Stomach (tissue), 9 donors: ENCODE data around the gene FAM222A. TPM values are rescaled to one million over a fixed set of nuclear protein-coding genes. Genes with fewer than 3 reads are reported as not detected.

Source experiments
- DNase-seq, 2 donors: peaks; one replicate each; pipeline versions ENCODE4 v3.0.0 to v3.0.0-alpha.2; 2013 to 2019
- H3K27ac ChIP-seq, 5 donors: fragments of 200-600 bp in 4 of 5; sonication (generic) in 4 of 5; one replicate each; pipeline ENCODE4 v1.5.1; 2013 to 2019; ENCODE audit warnings: mild to moderate bottlenecking in 1 of 5, moderate library complexity in 1 of 5
- H3K27me3 ChIP-seq, 3 donors: fragments of 200-600 bp; sonication (generic); one replicate each; pipeline ENCODE4 v1.5.1; 2017 to 2019; ENCODE audit warnings: mixed run types in 1 of 3
- H3K36me3 ChIP-seq, 4 donors: fragments of 200-600 bp; sonication (generic); 1 replicate in 3 of 4; 2 replicates in 1 of 4; pipeline ENCODE4 v1.5.1; 2016 to 2019
- H3K4me1 ChIP-seq, 4 donors: fragments of 200-600 bp; sonication (generic); one replicate each; pipeline ENCODE4 v1.5.1; 2016 to 2019
- H3K4me3 ChIP-seq, 4 donors: fragments of 200-600 bp; sonication (generic) in 3 of 4; one replicate each; pipeline ENCODE4 v1.5.1; 2016 to 2019; ENCODE audit warnings: mild to moderate bottlenecking in 1 of 4
- H3K9me3 ChIP-seq, 4 donors: fragments of 200-600 bp; sonication (generic); one replicate each; pipeline ENCODE4 v1.5.1; 2016 to 2019
- EP300 ChIP-seq: sonication (generic); formaldehyde crosslinking; IDR thresholded peaks from one replicate; pipeline ENCODE4 v1.6.1; 2017; ENCODE audit warnings: antibody characterized with exemption
- POLR2A ChIP-seq, 4 donors: fragments of 450-650 bp; IDR thresholded peaks; one replicate each; pipeline ENCODE4 v1.6.1; 2016; ENCODE audit warnings: antibody characterized with exemption in 4 of 4, control low read depth in 2 of 4, mild to moderate bottlenecking in 1 of 4, moderate library complexity in 1 of 4
- POLR2AphosphoS5 ChIP-seq, 3 donors: sonication (generic); formaldehyde crosslinking; IDR thresholded peaks; one replicate each; pipeline ENCODE4 v1.6.1; 2016; ENCODE audit warnings: antibody characterized with exemption in 3 of 3
- WGBS, 5 donors: extraction: QIAGEN DNeasy Blood & Tissue Kit in 3 of 5; methylation state at CpG; one replicate each; pipeline versions ENCODE4 v1.1.5 to v1.1.7; 2013 to 2018; 5-methylcytosine and 5-hydroxymethylcytosine counted together
- intact Hi-C: fragments of 100-400 bp; cut with DNase I; formaldehyde crosslinking; loops from one replicate; pipeline ENCODE4 v1.15.1; 2023; ENCODE audit warnings: low total_unique reads
- polyA plus RNA-seq, 3 donors: library from polyadenylated mRNA; stranded (reverse); fragments of 200-250 nt; gene quantifications; one replicate each; pipeline ENCODE4 v1.2.3, GENCODE V29; 2013
- total RNA-seq, 5 donors: library from RNA; depleted of rRNA; stranded (reverse); fragments of >200 nt; gene quantifications; one replicate each; pipeline versions ENCODE4 v1.1.0 to v1.2.3, GENCODE V29; 2014 to 2016
- TF ChIP-seq, protein P1 (sequence below), 7 experiments: fragments of 450-650 bp in 4 of 7; fragments of 200-600 bp in 3 of 7; sonication (generic) in 3 of 7; IDR thresholded peaks; one replicate each; pipeline ENCODE4 v1.5.1; 2016 to 2019; ENCODE audit warnings: antibody characterized with exemption in 7 of 7, control low read depth in 2 of 7, mild to moderate bottlenecking in 1 of 7
- donor health status: healthy with polysubstance abuse.
- donor health status: Bipolar disorder and iron deficiency.
- donor health status: healthy.

The FAM222A gene
- total and polyA plus RNA-seq, 8 donors = 1.7 to 19.7 (median 4.5) TPM

GRCh38 chr12:109807954-109808643, 94.5 kb downstream of the FAM222A start:
- H3K4me1 ChIP-seq = peaks cover 0 to 5% (median 0%) of the 10 kb centered on the region in 4 donors
- WGBS, 5 donors = 87 to 94% (median 93%) methylated on average over 12 of the region's 12 CpGs
- H3K27me3 ChIP-seq = no peaks in the 10 kb centered on the region
- H3K4me3 ChIP-seq = no peak overlapping the region
- intact Hi-C loops = loop anchor here (5.0 to 10.0 kb wide), 2 partner anchors 34 to 77 kb away; partner anchors contain the start of gene GLTP
- no peaks in the 10 kb centered on the region for H3K9me3 ChIP-seq
- no peak for DNase-seq
- H3K27ac ChIP-seq = no peak overlapping the region
- H3K36me3 ChIP-seq = no peaks in the 10 kb centered on the region
- TF ChIP-seq EP300 (no peak), POLR2AphosphoS5 (IDR thresholded peaks at IDR 0.05) (no peak), POLR2A (IDR thresholded peaks at IDR 0.05) (no peak)
- TF ChIP-seq, protein P1, sequence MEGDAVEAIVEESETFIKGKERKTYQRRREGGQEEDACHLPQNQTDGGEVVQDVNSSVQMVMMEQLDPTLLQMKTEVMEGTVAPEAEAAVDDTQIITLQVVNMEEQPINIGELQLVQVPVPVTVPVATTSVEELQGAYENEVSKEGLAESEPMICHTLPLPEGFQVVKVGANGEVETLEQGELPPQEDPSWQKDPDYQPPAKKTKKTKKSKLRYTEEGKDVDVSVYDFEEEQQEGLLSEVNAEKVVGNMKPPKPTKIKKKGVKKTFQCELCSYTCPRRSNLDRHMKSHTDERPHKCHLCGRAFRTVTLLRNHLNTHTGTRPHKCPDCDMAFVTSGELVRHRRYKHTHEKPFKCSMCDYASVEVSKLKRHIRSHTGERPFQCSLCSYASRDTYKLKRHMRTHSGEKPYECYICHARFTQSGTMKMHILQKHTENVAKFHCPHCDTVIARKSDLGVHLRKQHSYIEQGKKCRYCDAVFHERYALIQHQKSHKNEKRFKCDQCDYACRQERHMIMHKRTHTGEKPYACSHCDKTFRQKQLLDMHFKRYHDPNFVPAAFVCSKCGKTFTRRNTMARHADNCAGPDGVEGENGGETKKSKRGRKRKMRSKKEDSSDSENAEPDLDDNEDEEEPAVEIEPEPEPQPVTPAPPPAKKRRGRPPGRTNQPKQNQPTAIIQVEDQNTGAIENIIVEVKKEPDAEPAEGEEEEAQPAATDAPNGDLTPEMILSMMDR (IDR thresholded peaks at IDR 0.05) = no peak

- Histone ChIP-seq H3K27ac (no peak overlapping the region), H3K27me3 (no peaks in the 10 kb centered on the region), H3K36me3 (no peaks in the 10 kb centered on the region), H3K9me3 (no peaks in the 10 kb centered on the region), H3K4me1 (peaks cover 0 to 5% (median 0%) of the 10 kb centered on the region in 4 donors), H3K4me3 (no peak overlapping the region)
- intact Hi-C loops = loop anchor here (5.0 to 10.0 kb wide), 2 partner anchors 33 to 76 kb away; partner anchors contain the start of gene GLTP
- DNase-seq = no peak
- TF ChIP-seq POLR2AphosphoS5 (IDR thresholded peaks at IDR 0.05) (no peak), POLR2A (IDR thresholded peaks at IDR 0.05) (no peak), EP300 (no peak)
- TF ChIP-seq, protein P1 (IDR thresholded peaks at IDR 0.05) = no peak
- 90 to 97% (median 95%) methylated on average over 4 of the region's 4 CpGs for WGBS, 5 donors
Observed at GRCh38 chr12:109808876-109809646, 95.4 kb downstream of the FAM222A start.

GRCh38 chr12:109810954-109811623, 97.5 kb downstream of the FAM222A start:
- intact Hi-C loops = no loop called here
- DNase-seq = no peak
- WGBS, 5 donors = 83 to 93% (median 90%) methylated on average over 10 of the region's 10 CpGs
- Histone ChIP-seq H3K9me3 (no peaks in the 10 kb centered on the region), H3K36me3 (no peaks in the 10 kb centered on the region), H3K4me3 (no peak overlapping the region), H3K27me3 (peaks cover 0 to 7% (median 0%) of the 10 kb centered on the region in 3 donors), H3K4me1 (no peaks in the 10 kb centered on the region), H3K27ac (no peak overlapping the region)
- TF ChIP-seq, protein P1 (IDR thresholded peaks at IDR 0.05) = no peak

DNA sequence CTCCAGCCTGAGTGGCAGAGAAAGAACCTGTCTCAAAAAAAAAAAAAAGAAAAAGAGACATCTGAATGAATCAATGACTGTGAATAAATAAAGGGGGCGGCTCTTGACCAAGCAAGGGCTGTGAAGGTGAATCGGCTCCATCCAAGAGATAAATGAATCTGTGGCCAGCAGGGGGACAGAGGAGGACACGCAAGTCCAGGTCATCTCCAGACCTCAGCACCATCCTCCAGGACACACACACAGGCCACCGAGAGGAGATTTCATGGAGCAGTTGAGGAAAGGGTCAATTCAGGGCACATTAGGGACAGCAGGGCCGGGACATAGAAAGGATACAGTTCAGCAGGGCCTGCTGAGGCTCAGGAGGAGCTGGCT, 98.0 kb downstream of the FAM222A start:
- no peak for DNase-seq
- Histone ChIP-seq H3K36me3 (no peaks in the 10 kb centered on the region), H3K27me3 (peaks cover 0 to 9% (median 0%) of the 10 kb centered on the region in 3 donors), H3K4me3 (no peak overlapping the region), H3K9me3 (no peaks in the 10 kb centered on the region), H3K4me1 (no peaks in the 10 kb centered on the region), H3K27ac (no peak overlapping the region)
- intact Hi-C loops = no loop called here
- TF ChIP-seq POLR2AphosphoS5 (IDR thresholded peaks at IDR 0.05) (no peak), EP300 (no peak), POLR2A (IDR thresholded peaks at IDR 0.05) (no peak)
- TF ChIP-seq, protein P1 (IDR thresholded peaks at IDR 0.05) = no peak
- 65 to 84% (median 71%) methylated on average over 5 of the region's 5 CpGs for WGBS, 5 donors
